Smooth muscle cell of bladder (primary cell): ENCODE data around the gene FOXP3. TPM values are rescaled to one million over a fixed set of nuclear protein-coding genes. Genes with fewer than 3 reads are reported as not detected.

Source experiments
- total RNA-seq: library from RNA; depleted of rRNA; stranded (reverse); fragments of >200 nt; gene quantifications from 2 replicates; pipeline ENCODE4 v1.2.3, GENCODE V29; 2014

The FOXP3 gene
- total RNA-seq: not detected in 2 replicates

GRCh38 chrX:49264460-49264859 is at the start of gene FOXP3:
FOXP3 (minus strand) TSS chrX:49264710; CDS start chrX:49258505, 6,205 bp downstream.

GRCh38 chrX:49303346-49303745 is 38.8 kb upstream of the FOXP3 start, which contains the start of gene GAGE10:
GAGE10 (plus strand) TSS chrX:49303646; CDS start chrX:49304860, 1,214 bp downstream.

GRCh38 chrX:49269767-49270248 is 5.3 kb upstream of the FOXP3 start, which contains the start of gene PPP1R3F:
PPP1R3F (plus strand) TSS chrX:49269793; CDS start chrX:49269870, 77 bp downstream.

GRCh38 chrX:49233176-49233575 is 31.3 kb downstream of the FOXP3 start, which contains the start of gene CACNA1F:
CACNA1F (minus strand) TSS chrX:49233340; CDS start chrX:49233309, 31 bp downstream.

Other genes with a start within 250 kb of the FOXP3 start
- 23.3 and 24.2 TPM in 2 replicates for gene TFE3, start 221.4 kb downstream of the FOXP3 start, total RNA-seq
- 0.09 and 0.28 TPM in 2 replicates for gene CCDC120, start 205.7 kb downstream of the FOXP3 start, total RNA-seq
- gene PRAF2, start 190.7 kb downstream of the FOXP3 start, total RNA-seq: 4.4 and 6.4 TPM in 2 replicates
- gene WDR45, start 184.8 kb downstream of the FOXP3 start, total RNA-seq: 36.3 and 43.1 TPM in 2 replicates
- 17.8 and 20.6 TPM in 2 replicates for gene GPKOW, start 141.0 kb downstream of the FOXP3 start, total RNA-seq
- 0.85 and 1.4 TPM in 2 replicates for gene MAGIX, start 102.0 kb downstream of the FOXP3 start, total RNA-seq
- gene PLP2, start 92.8 kb downstream of the FOXP3 start, total RNA-seq: 9.1 and 12.1 TPM in 2 replicates
- gene PRICKLE3, start 78.3 kb downstream of the FOXP3 start, total RNA-seq: 4.1 and 6.7 TPM in 2 replicates
- 0.14 and 0.18 TPM in 2 replicates for gene SYP, start 64.5 kb downstream of the FOXP3 start, total RNA-seq
- not detected in 2 replicates for gene CACNA1F, start 31.4 kb downstream of the FOXP3 start, total RNA-seq
- gene CCDC22, start 29.2 kb downstream of the FOXP3 start, total RNA-seq: 6.5 and 7.0 TPM in 2 replicates
- 5.0 and 14.3 TPM in 2 replicates for gene PPP1R3F, start 5.1 kb upstream of the FOXP3 start, total RNA-seq
- gene GAGE10, start 38.9 kb upstream of the FOXP3 start, total RNA-seq: not detected in 2 replicates
- gene GAGE12J, start 57.3 kb upstream of the FOXP3 start, total RNA-seq: not detected in 2 replicates
- not detected in 2 replicates for gene GAGE13, start 66.9 kb upstream of the FOXP3 start, total RNA-seq